Rectal smooth muscle tissue (tissue), 1 donor: Measurements from ENCODE around the gene TMEM79.
A peak's percentile ranks its signal among the peaks of the same experiment; 100 is the strongest.

Experiments used
- H3K27ac ChIP-seq: one replicate; pipeline ENCODE4 v1.7.0; 2013; ENCODE audit warnings: low read depth, low read length, inconsistent platforms
- H3K27me3 ChIP-seq: one replicate; pipeline ENCODE4 v1.7.0; 2013; ENCODE audit warnings: low read length; ENCODE audit not compliant: control insufficient read depth, insufficient read depth
- H3K36me3 ChIP-seq: one replicate; pipeline ENCODE4 v1.7.0; 2013; ENCODE audit warnings: low read length; ENCODE audit not compliant: control insufficient read depth, insufficient read depth
- H3K4me1 ChIP-seq: one replicate; pipeline ENCODE4 v1.7.0; 2013; ENCODE audit warnings: low read length; ENCODE audit not compliant: control insufficient read depth, insufficient read depth
- H3K4me3 ChIP-seq: one replicate; pipeline ENCODE4 v1.7.0; 2013; ENCODE audit warnings: low read length
- H3K9ac ChIP-seq: one replicate; pipeline ENCODE4 v1.7.0; 2013; ENCODE audit warnings: low read length

The TMEM79 gene

DNA sequence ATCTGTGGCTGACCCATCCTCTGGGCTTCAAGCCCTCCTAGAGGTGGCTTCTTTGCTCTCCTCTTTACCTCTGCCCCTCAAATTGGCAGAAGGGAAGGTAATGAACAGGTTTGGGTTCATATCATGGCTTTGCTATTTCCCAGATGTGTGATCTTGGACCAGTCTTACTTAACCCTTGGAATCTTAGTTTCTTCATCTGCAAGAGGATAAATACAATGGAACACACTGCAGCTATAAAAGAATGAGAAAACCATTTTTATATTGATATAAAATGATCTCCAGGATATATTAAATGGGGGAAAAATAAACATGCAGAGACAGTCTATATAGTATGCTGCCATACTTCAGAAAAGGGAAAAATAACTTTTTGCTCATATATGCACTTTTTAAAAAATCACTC is 5.7 kb downstream of the TMEM79 start:
- H3K4me1 ChIP-seq, result peaks cover 7% of the 10 kb centered on the region
- no peak overlapping the region for H3K27ac ChIP-seq
- H3K9ac ChIP-seq, result no peak overlapping the region
- H3K36me3 ChIP-seq, result no peaks in the 10 kb centered on the region
- H3K27me3 ChIP-seq, result no peaks in the 10 kb centered on the region
- no peak overlapping the region for H3K4me3 ChIP-seq

- Histone ChIP-seq H3K4me3 (peak overlapping the region; percentile 69), H3K4me1 (peaks cover 11% of the 10 kb centered on the region), H3K9ac (peak overlapping the region; percentile 39), H3K36me3 (no peaks in the 10 kb centered on the region), H3K27ac (peak overlapping the region; percentile 77), H3K27me3 (no peaks in the 10 kb centered on the region)
Measured at GRCh38 chr1:156291226-156292061, 7.3 kb downstream of the TMEM79 start.

GRCh38 chr1:156293098-156293434 is 8.9 kb downstream of the TMEM79 start:
- H3K4me3 ChIP-seq, result no peak overlapping the region
- no peak overlapping the region for H3K9ac ChIP-seq
- no peaks in the 10 kb centered on the region for H3K36me3 ChIP-seq
- H3K27ac ChIP-seq, result no peak overlapping the region
- H3K4me1 ChIP-seq, result peaks cover 11% of the 10 kb centered on the region
- H3K27me3 ChIP-seq, result no peaks in the 10 kb centered on the region

- H3K4me1 ChIP-seq, result peaks cover 11% of the 10 kb centered on the region
Measured at GRCh38 chr1:156293895-156294294, 9.8 kb downstream of the TMEM79 start.

GRCh38 chr1:156295391-156295947 is 11.3 kb downstream of the TMEM79 start, which contains the start of gene GLMP:
Gene GLMP, minus strand, starts transcription at chr1:156295679. Its CDS starts 34 bp downstream, at chr1:156295645.
- Histone ChIP-seq H3K36me3 (no peaks in the 10 kb centered on the region), H3K4me3 (peak within 1 kb of the TSS; percentile 91), H3K9ac (peak within 1 kb of the TSS; percentile 88), H3K27me3 (no peaks in the 10 kb centered on the region), H3K4me1 (peaks cover 11% of the 10 kb centered on the region), H3K27ac (peak within 1 kb of the TSS; percentile 67)

More at GRCh38 chr1:156293895-156294294, 9.8 kb downstream of the TMEM79 start:
- no peaks in the 10 kb centered on the region for H3K36me3 ChIP-seq
- H3K27ac ChIP-seq, result no peak overlapping the region
- no peak overlapping the region for H3K9ac ChIP-seq
- H3K4me3 ChIP-seq, result no peak overlapping the region
- no peaks in the 10 kb centered on the region for H3K27me3 ChIP-seq

GRCh38 chr1:156298852-156299357 is 14.8 kb downstream of the TMEM79 start, which contains the start of gene VHLL:
Gene VHLL, minus strand, starts transcription at chr1:156299307. Its CDS starts 118 bp downstream, at chr1:156299189.
- Histone ChIP-seq H3K27me3 (no peaks in the 10 kb centered on the region), H3K4me3 (no peak within 1 kb of the TSS), H3K9ac (no peak within 1 kb of the TSS), H3K27ac (no peak within 1 kb of the TSS), H3K36me3 (no peaks in the 10 kb centered on the region), H3K4me1 (peaks cover 7% of the 10 kb centered on the region)

- H3K27me3 ChIP-seq, result no peaks in the 10 kb centered on the region
- H3K9ac ChIP-seq, result no peak overlapping the region
- H3K4me1 ChIP-seq, result no peaks in the 10 kb centered on the region
- H3K27ac ChIP-seq, result no peak overlapping the region
- H3K4me3 ChIP-seq, result no peak overlapping the region
- H3K36me3 ChIP-seq, result no peaks in the 10 kb centered on the region
Measured at GRCh38 chr1:156303241-156303640, 19.1 kb downstream of the TMEM79 start.

- H3K36me3 ChIP-seq, result peaks cover 9% of the 10 kb centered on the region
- H3K9ac ChIP-seq, result no peak overlapping the region
- H3K4me3 ChIP-seq, result no peak overlapping the region
- no peak overlapping the region for H3K27ac ChIP-seq
- no peaks in the 10 kb centered on the region for H3K4me1 ChIP-seq
- no peaks in the 10 kb centered on the region for H3K27me3 ChIP-seq
Measured at GRCh38 chr1:156305215-156305614, 21.1 kb downstream of the TMEM79 start.

DNA sequence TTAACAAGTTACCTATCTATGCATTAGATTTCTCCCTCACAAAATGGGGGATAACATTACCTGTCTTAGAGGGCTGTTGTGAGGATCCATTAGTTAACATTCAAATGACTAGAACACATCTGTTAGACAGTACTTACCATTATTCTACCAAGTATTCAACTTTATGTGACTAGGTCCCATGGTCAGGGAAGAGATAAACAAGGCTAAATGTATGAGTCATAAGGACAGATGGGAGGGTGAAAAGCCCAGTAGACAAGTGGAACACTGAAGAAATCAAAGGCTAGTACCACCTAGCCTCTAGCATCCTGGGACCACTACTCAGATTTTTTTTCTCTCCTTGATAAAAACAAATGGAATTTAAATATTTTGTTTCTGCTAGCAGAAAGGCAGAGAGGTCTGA is 24.0 kb downstream of the TMEM79 start:
- Histone ChIP-seq H3K4me3 (no peak overlapping the region), H3K4me1 (no peaks in the 10 kb centered on the region), H3K27ac (no peak overlapping the region), H3K27me3 (no peaks in the 10 kb centered on the region), H3K36me3 (peaks cover 24% of the 10 kb centered on the region), H3K9ac (no peak overlapping the region)

DNA sequence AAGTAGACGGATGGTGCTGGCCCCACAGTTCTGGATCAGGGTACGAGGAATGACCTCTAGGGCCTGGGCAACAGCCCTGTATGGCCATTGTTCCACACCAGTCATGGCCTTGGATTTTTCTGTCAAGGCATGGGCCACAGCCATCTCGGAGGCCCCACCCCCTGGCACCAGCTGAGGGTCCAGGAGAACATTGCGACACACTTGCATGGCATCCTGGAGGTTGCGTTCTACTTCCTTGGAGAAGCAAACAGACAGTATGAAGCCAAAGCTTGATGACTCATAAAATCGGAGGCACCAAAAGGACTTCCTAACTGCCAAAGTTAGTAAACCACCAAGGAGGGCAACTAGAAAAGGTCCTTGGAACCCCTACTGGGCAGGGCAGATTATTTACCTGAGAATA is 26.8 kb downstream of the TMEM79 start:
- Histone ChIP-seq H3K9ac (no peak overlapping the region), H3K27me3 (no peaks in the 10 kb centered on the region), H3K4me3 (no peak overlapping the region), H3K36me3 (peaks cover 30% of the 10 kb centered on the region), H3K4me1 (no peaks in the 10 kb centered on the region), H3K27ac (no peak overlapping the region)

GRCh38 chr1:156316909-156317308 is 32.8 kb downstream of the TMEM79 start:
- Histone ChIP-seq H3K27ac (no peak overlapping the region), H3K27me3 (no peaks in the 10 kb centered on the region), H3K9ac (no peak overlapping the region), H3K4me3 (no peak overlapping the region), H3K4me1 (no peaks in the 10 kb centered on the region), H3K36me3 (peaks cover 49% of the 10 kb centered on the region)

DNA sequence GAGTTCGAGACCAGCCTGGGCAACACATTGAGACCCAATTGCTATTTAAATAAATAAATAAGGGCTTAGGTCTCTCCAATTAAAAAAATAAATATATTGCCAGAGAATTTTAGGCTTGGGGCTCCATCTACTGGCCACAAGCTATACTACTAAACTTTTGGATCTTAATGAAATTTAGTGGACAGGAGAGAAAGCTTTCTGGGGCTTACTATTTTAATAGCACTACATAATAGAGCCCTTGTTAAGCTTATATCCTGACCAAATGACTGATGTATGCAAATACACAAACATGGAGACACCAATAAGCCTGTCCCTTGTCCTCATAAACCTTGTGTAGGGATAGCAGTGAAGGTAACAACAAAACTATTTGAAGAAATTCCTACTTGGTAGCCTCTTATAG is 35.5 kb downstream of the TMEM79 start:
- Histone ChIP-seq H3K36me3 (peaks cover 50% of the 10 kb centered on the region), H3K27me3 (no peaks in the 10 kb centered on the region), H3K9ac (no peak overlapping the region), H3K27ac (no peak overlapping the region), H3K4me1 (no peaks in the 10 kb centered on the region), H3K4me3 (no peak overlapping the region)
